ENCODE data around the gene OR2D2.
A peak's percentile ranks its signal among the peaks of the same experiment; 100 is the strongest.

Gene OR2D2, protein sequence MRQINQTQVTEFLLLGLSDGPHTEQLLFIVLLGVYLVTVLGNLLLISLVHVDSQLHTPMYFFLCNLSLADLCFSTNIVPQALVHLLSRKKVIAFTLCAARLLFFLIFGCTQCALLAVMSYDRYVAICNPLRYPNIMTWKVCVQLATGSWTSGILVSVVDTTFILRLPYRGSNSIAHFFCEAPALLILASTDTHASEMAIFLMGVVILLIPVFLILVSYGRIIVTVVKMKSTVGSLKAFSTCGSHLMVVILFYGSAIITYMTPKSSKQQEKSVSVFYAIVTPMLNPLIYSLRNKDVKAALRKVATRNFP

DNA sequence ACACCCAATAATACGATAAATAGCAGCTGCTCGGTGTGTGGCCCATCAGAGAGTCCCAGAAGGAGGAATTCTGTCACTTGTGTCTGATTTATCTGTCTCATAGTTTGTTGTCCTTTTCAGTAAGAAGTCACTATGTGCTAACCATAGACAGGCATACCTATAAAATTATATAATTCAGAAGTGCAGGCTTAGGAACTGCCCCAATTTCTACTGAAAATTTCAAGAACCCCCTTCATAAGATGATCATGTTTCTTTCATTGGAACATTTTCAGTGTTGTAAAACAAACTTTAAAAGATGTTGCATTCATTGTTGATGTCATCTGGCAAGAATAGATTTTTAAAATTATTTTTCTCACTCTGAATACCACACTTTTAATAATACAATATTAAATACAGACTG lies at the start of gene OR2D2:
Gene OR2D2, minus strand, starts transcription at position 101 of the 400 bp plus-strand sequence. Its CDS starts 0 bp downstream, at position 101.
- DNase-seq (ENCODE audit: low spot score) = no peak
- in situ Hi-C loops (cut with MboI; ENCODE audit: low pct_unique_long_range_greater_than_20kb, low sequenced_read_pairs, unreplicated experiment) = no loop called here
- TF ChIP-seq CTCF (IDR thresholded peaks at IDR 0.05; ENCODE audit: extremely low read depth, insufficient read depth, missing control alignments) = no peak

- no peak for TF ChIP-seq CTCF (IDR thresholded peaks at IDR 0.05; ENCODE audit: extremely low read depth, insufficient read depth, missing control alignments)
- in situ Hi-C loops (cut with MboI; ENCODE audit: low pct_unique_long_range_greater_than_20kb, low sequenced_read_pairs, unreplicated experiment) = no loop called here
- no peak for DNase-seq (ENCODE audit: low spot score)
Observed at GRCh38 chr11:6941970-6942369, 49.7 kb upstream of the OR2D2 start.

DNA sequence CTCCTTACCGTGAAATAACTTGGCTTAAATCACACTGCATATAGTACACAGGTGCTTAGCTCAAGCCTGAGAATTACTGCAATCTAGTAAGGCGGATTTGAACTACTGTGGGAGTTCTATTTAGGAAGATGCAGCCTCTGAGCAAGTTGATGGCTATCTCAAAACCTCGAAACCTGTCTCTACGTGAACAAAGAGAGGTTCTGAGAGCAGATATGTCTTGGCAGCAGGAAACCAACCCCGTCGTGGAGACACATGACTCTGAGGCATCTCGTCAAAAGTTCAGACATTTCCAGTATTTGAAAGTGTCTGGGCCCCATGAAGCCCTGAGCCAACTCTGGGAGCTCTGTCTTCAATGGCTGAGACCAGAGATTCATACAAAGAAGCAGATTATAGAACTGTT lies 39.8 kb upstream of the OR2D2 start:
- no peak for TF ChIP-seq CTCF (IDR thresholded peaks at IDR 0.05; ENCODE audit: extremely low read depth, insufficient read depth, missing control alignments)
- DNase-seq (ENCODE audit: low spot score) = no peak
- in situ Hi-C loops (cut with MboI; ENCODE audit: low pct_unique_long_range_greater_than_20kb, low sequenced_read_pairs, unreplicated experiment) = no loop called here

- DNase-seq (ENCODE audit: low spot score) = no peak
- in situ Hi-C loops (cut with MboI; ENCODE audit: low pct_unique_long_range_greater_than_20kb, low sequenced_read_pairs, unreplicated experiment) = no loop called here
- no peak for TF ChIP-seq CTCF (IDR thresholded peaks at IDR 0.05; ENCODE audit: extremely low read depth, insufficient read depth, missing control alignments)
Observed at GRCh38 chr11:6931146-6931713, 38.9 kb upstream of the OR2D2 start.

DNA sequence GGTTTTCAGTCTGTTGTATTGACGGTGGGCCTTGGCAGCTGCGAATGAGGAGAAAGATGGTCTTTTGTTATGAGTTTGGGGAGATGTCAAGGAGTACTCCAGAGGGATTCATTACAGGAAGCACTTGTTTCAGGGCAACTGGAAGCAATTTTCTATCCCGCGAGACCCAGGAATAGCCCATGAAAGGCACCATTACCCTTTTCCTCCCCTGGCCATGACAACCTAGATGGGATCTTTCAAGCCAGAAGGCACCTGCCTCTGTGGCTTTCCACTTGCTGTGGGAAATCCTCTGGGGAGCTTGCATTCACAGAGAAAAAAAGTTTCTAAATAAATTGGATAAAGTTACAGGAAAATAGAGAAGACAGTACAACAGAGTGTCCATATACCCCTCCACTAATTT lies 36.6 kb upstream of the OR2D2 start:
- in situ Hi-C loops (cut with MboI; ENCODE audit: low pct_unique_long_range_greater_than_20kb, low sequenced_read_pairs, unreplicated experiment) = no loop called here
- no peak for DNase-seq (ENCODE audit: low spot score)
- no peak for TF ChIP-seq CTCF (IDR thresholded peaks at IDR 0.05; ENCODE audit: extremely low read depth, insufficient read depth, missing control alignments)

DNA sequence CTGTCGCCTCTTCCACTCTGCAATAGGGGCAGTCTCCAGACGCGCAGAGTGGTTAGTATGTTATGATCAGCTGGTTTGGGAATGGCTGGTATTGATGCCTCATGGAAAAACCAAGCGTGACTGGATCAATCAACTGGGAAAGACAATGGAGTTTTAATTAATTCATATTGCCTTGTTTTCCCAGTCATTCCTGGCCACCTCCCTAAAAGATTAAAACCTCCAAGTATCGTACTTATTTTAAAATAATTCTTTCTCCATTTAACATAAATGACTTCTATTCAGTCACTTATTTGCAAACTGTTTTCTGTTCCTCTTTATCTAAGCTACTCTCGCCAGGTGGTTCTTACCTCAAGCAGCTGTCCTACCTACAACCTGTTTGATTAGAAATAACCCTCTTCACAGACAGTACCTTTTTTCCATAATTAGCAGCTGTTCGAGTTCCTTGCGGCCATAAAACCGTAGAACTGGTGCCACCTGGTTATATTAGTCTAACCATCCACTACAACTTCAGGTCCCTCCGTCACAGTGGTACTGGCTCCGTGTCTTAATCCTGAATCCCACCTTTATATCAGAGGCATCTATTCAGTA lies 34.8 kb upstream of the OR2D2 start:
- DNase-seq (ENCODE audit: low spot score) = peak; percentile 42
- in situ Hi-C loops (cut with MboI; ENCODE audit: low pct_unique_long_range_greater_than_20kb, low sequenced_read_pairs, unreplicated experiment) = no loop called here
- no peak for TF ChIP-seq CTCF (IDR thresholded peaks at IDR 0.05; ENCODE audit: extremely low read depth, insufficient read depth, missing control alignments)

All from GM13977 (cell line).